ENCODE measurements around the gene TPP1.

TPP1 gene

GRCh38 chr11:6631361-6631890 is 12.2 kb upstream of the TPP1 start:
- no peak for DNase-seq (ENCODE audit: low read depth, low spot score)

GRCh38 chr11:6630632-6631291 is 11.5 kb upstream of the TPP1 start:
- no peak for DNase-seq (ENCODE audit: low read depth, low spot score)
- H3K4me3 ChIP-seq (ENCODE audit: low read length), result no peak overlapping the region

More at GRCh38 chr11:6631361-6631890, 12.2 kb upstream of the TPP1 start:
- no peak overlapping the region for H3K4me3 ChIP-seq (ENCODE audit: low read length)

- H3K4me3 ChIP-seq (ENCODE audit: low read length), result no peak overlapping the region
- DNase-seq (ENCODE audit: low read depth, low spot score), result no peak
Observed at GRCh38 chr11:6629892-6630631, 10.8 kb upstream of the TPP1 start.

DNA sequence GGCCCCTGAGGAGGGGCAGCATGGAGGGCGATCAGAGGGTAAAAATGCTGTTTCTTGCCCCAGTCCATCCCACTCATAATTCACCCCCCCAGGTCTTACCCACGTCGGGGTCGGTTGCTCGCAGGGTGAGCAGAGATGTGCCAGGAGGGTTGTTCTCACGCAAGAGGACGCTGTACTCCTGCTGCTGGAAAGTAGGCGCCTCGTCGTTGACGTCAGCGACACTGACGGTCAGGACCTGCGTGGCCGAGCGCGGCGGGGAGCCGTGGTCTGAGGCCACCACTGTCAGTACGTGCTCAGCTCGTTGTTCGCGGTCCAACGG is 10.3 kb upstream of the TPP1 start:
- H3K4me3 ChIP-seq (ENCODE audit: low read length), result no peak overlapping the region
- no peak for DNase-seq (ENCODE audit: low read depth, low spot score)

- DNase-seq (ENCODE audit: low read depth, low spot score), result no peak
- H3K4me3 ChIP-seq (ENCODE audit: low read length), result no peak overlapping the region
Observed at GRCh38 chr11:6628526-6628925, 9.3 kb upstream of the TPP1 start.

GRCh38 chr11:6627762-6628241 is 8.6 kb upstream of the TPP1 start:
- no peak for DNase-seq (ENCODE audit: low read depth, low spot score)
- no peak overlapping the region for H3K4me3 ChIP-seq (ENCODE audit: low read length)

- H3K4me3 ChIP-seq (ENCODE audit: low read length), result no peak overlapping the region
- no peak for DNase-seq (ENCODE audit: low read depth, low spot score)
Observed at GRCh38 chr11:6626971-6627761, 7.9 kb upstream of the TPP1 start.

- no peak overlapping the region for H3K4me3 ChIP-seq (ENCODE audit: low read length)
- DNase-seq (ENCODE audit: low read depth, low spot score), result no peak
Observed at GRCh38 chr11:6625832-6626420, 6.7 kb upstream of the TPP1 start.

- DNase-seq (ENCODE audit: low read depth, low spot score), result no peak
Observed at GRCh38 chr11:6625156-6625831, 6.1 kb upstream of the TPP1 start.

GRCh38 chr11:6623391-6624363 is 4.5 kb upstream of the TPP1 start:
- H3K4me3 ChIP-seq (ENCODE audit: low read length), result no peak overlapping the region
- no peak for DNase-seq (ENCODE audit: low read depth, low spot score)

More at GRCh38 chr11:6625156-6625831, 6.1 kb upstream of the TPP1 start:
- H3K4me3 ChIP-seq (ENCODE audit: low read length), result no peak overlapping the region

DNA sequence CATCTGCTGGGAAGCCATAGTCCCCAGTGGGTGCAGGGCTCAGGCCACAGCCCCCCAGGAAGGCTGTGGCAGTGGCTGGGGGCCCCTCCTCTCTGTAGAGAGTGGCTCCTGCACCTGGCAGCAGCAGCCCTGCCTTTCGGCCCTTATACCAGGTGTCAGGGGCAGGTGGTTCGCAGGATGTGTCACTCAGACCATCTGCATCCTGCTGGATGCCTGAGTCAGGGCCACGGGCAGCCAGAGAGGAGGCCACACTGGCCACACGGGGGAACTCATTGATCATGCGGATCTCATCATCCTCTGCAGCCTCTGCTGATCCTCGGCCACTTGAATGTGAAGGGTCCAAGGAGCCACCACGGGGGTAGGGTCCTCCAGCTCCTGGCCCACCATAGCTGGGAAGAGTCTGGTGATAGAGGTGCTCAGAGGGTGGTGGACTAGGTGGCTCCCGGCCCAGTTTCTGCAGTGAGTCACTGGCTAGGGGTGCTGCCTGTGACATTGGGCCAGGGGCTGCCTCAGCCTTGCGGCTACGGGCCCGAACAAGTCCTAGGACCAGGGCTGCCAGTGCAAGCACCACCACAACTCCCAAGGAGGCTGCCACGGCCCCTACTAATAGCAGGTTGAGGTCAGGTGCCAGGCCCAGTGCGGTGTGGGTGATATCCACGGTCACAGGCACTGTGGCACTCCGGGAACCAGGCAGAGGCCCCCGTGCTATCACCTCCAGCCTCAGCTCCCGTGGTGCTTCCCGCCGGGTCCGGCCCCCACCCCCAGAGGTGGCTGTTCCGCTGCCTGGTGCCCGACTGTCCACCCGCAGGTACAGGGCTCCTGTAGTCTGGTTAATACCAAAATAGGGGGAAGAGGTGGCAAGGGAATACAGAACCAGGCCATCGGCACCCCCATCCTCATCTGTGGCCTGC is 3.3 kb upstream of the TPP1 start:
- no peak for DNase-seq (ENCODE audit: low read depth, low spot score)
- no peak overlapping the region for H3K4me3 ChIP-seq (ENCODE audit: low read length)

GRCh38 chr11:6621711-6622211 is 2.5 kb upstream of the TPP1 start:
- no peak for DNase-seq (ENCODE audit: low read depth, low spot score)
- H3K4me3 ChIP-seq (ENCODE audit: low read length), result no peak overlapping the region

DNA sequence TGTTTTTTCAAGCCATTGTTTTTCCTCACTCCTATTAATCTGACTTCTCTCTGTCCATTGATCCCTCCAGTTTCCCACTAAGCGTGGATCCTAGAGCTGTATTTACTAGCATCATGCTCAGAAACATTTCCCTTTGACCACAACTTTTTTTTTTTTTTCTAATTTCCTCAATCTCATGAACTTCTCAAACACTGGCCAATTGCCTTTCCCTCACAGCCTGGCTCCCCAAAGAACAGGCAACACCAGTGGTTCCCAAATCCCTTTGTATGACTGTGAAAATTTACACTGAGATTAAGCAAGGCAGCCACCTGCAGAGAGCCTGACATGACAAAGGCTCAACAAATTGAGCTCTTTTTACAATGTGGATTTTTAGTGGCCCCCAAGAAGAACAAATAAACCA is 1.4 kb upstream of the TPP1 start:
- no peak for DNase-seq (ENCODE audit: low read depth, low spot score)
- no peak overlapping the region for H3K4me3 ChIP-seq (ENCODE audit: low read length)

DNA sequence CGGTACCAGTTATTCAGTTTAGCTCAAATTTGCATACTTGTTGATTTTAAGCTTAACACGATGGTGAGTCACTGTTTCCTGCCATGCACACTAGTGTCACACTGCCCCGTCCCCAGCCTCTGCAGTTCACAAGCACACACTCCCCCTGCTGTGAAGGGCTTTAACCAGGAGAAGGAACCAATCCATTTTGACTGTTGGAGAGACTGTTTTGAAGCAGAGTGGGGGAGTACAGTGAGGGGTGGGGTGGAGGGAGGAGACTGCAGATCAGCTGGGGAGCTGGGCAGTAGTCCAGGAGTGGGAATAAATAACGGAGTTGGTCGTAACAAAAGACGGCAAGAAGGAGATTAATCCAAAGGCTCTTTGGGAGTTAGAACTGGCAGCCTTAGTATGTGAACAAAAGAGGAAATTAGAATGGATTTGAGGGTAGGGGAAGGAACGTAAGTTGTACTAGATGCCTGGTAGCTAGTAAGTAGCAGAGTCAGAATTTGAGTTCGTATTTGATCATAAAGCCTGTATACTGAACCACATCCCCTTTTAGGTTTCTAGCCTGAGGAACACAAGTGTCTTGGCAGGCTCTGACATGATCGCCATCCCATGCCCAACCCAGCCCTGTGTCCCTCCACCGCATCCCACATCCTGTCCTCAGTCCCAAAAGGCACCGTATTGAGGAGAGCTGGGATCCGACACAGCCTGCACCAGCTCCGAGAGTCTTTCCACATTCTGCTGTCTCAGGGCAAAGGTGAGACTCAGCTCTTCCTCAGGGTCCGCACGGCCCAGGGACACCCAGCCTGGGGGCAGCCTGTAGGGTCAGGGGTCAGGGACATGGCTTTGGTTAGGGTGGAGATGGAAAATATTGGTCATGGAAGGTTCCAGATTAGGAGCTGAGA is 862 bp downstream of the TPP1 start:
- DNase-seq (ENCODE audit: low read depth, low spot score), result no peak
- peak overlapping the region; percentile 98 for H3K4me3 ChIP-seq (ENCODE audit: low read length)

GRCh38 chr11:6617315-6617781 is 1.9 kb downstream of the TPP1 start:
- no peak for DNase-seq (ENCODE audit: low read depth, low spot score)
- H3K4me3 ChIP-seq (ENCODE audit: low read length), result no peak overlapping the region

Data from Jurkat, Clone E6-1 (cell line).